Heart left ventricle (tissue), 13 donors: Measurements from ENCODE around the gene PDCD6IP.

Source experiments
- POLR2A ChIP-seq, 2 donors: fragments of 450-650 bp; IDR thresholded peaks; one replicate each; pipeline ENCODE4 v1.6.1; 2017; ENCODE audit warnings: antibody characterized with exemption in 2 of 2, mild to moderate bottlenecking in 2 of 2, moderate library complexity in 2 of 2
- TF ChIP-seq, protein P1 (sequence below), 12 donors: fragments of 200-600 bp; sonication (generic) in 4 of 12; IDR thresholded peaks; one replicate each; pipeline versions ENCODE4 v1.5.0 to v1.8.0; 2018 to 2022; ENCODE audit warnings: antibody characterized with exemption in 12 of 12, mild to moderate bottlenecking in 5 of 12
- donor health status: ischemic (EF 13 %, LVEDD 7.1; RV severe dilation, severe dysfunction).
- donor health status: DM: no; HTN: yes; CAD: no.
- donor health status: DM: no; HTN: no; CAD: no.
- donor health status: ischemic (EF 25% LVEDD 6.9; RV normal size, moderate dysfunction).
- donor health status: ischemic (EF 25% LVEDD 5.7; RV mildly dilated, moderate dysfunction).
- donor health status: ischemic (EF 35%, LVEDD 5.7; RV mildly dilated, moderate dysfunction).
- donor health status: nonischemic (EF 11% LVEDD 7.7; RV severe dilation, severe dysfunction).
- donor health status: DM: yes; HTN: yes; CAD: no.
- donor health status: PGD.
- donor health status: ischemic (EF 29% LVEDD 5.4; RV normal size, mild dysfunction).
- donor health status: nonischemic (EF 23%, LVEDD 6.1; RV moderate dilation, normal function).

DNA sequence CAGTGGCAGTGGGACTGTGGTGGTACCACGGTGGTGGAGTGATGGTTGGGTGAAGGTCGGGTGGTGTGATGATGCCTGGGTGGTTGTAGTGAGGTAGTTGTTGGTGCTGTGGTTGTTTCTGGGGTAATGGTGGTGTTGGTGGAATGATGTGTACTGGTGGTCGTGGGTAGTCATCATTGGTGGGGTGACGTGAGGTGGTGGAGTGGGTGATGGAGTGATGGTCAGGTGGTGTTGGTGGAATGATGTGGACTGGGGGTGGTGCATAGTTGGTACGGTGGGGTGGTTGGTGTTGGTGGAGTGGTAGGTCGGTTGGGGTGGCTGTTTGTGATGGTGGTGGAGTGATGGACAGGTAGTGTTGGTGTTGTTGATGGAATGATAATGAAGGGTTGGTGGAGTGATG lies 87.1 kb downstream of the PDCD6IP start:
- TF ChIP-seq, protein P1, sequence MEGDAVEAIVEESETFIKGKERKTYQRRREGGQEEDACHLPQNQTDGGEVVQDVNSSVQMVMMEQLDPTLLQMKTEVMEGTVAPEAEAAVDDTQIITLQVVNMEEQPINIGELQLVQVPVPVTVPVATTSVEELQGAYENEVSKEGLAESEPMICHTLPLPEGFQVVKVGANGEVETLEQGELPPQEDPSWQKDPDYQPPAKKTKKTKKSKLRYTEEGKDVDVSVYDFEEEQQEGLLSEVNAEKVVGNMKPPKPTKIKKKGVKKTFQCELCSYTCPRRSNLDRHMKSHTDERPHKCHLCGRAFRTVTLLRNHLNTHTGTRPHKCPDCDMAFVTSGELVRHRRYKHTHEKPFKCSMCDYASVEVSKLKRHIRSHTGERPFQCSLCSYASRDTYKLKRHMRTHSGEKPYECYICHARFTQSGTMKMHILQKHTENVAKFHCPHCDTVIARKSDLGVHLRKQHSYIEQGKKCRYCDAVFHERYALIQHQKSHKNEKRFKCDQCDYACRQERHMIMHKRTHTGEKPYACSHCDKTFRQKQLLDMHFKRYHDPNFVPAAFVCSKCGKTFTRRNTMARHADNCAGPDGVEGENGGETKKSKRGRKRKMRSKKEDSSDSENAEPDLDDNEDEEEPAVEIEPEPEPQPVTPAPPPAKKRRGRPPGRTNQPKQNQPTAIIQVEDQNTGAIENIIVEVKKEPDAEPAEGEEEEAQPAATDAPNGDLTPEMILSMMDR (IDR thresholded peaks at IDR 0.05) = no peak
- no peak for TF ChIP-seq POLR2A (IDR thresholded peaks at IDR 0.05)
